DND-41 (cell line): ENCODE results near the gene FOCAD.

ENCODE experiments used
- ATAC-seq: fragments of 200-7000 bp; cut with Tn5 transposase; 3 replicates; pipeline ENCODE4 v1.9.1; 2021; ENCODE audit warnings: low read depth; ENCODE audit not compliant: insufficient read depth
- DNase-seq: peaks from one replicate; pipeline ENCODE4 v3.0.0-alpha.2; 2020
- H2AFZ ChIP-seq: 2 replicates; pipeline ENCODE4 v1.6.0; 2012; ENCODE audit warnings: low read depth, low read length
- H3K27ac ChIP-seq: 2 replicates; pipeline ENCODE4 v1.5.1; 2012; ENCODE audit warnings: low read length, inconsistent platforms
- H3K27me3 ChIP-seq: fragments of 200-600 bp; sonication (generic); 2 replicates; pipeline ENCODE4 v1.6.0; 2012; ENCODE audit warnings: low read length, mild to moderate bottlenecking, inconsistent platforms; ENCODE audit not compliant: insufficient read depth, poor library complexity
- H3K36me3 ChIP-seq: 2 replicates; pipeline ENCODE4 v1.5.1; 2012; ENCODE audit warnings: low read length, inconsistent platforms; ENCODE audit not compliant: insufficient read depth
- H3K4me1 ChIP-seq: 2 replicates; pipeline ENCODE4 v1.5.1; 2012; ENCODE audit warnings: mild to moderate bottlenecking, low read length; ENCODE audit not compliant: insufficient read depth
- H3K4me2 ChIP-seq: 2 replicates; pipeline ENCODE4 v1.6.0; 2012; ENCODE audit warnings: mild to moderate bottlenecking, moderate library complexity, low read length, inconsistent platforms; ENCODE audit not compliant: insufficient read depth
- H3K4me3 ChIP-seq, 2 experiments: fragments of 200-600 bp in 1 of 2; shearing (Covaris generic) in 1 of 2; 2 replicates each; pipeline ENCODE4 v1.5.1; 2012 to 2016; ENCODE audit warnings: inconsistent platforms in 2 of 2, low read length in 2 of 2, mild to moderate bottlenecking in 2 of 2, low read depth in 1 of 2, moderate library complexity in 1 of 2
- H3K79me2 ChIP-seq: 2 replicates; pipeline ENCODE4 v1.6.0; 2012; ENCODE audit warnings: low read length, inconsistent platforms; ENCODE audit not compliant: insufficient read depth
- H3K9ac ChIP-seq: 2 replicates; pipeline ENCODE4 v1.6.0; 2012; ENCODE audit warnings: low read depth, mild to moderate bottlenecking, inconsistent platforms, low read length, moderate library complexity
- H3K9me3 ChIP-seq: 2 replicates; pipeline ENCODE4 v1.5.1; 2012; ENCODE audit warnings: low read length, moderate library complexity, mild to moderate bottlenecking, inconsistent platforms; ENCODE audit not compliant: insufficient read depth, severe bottlenecking
- H4K20me1 ChIP-seq: 2 replicates; pipeline ENCODE4 v1.6.0; 2012; ENCODE audit warnings: low read length; ENCODE audit not compliant: insufficient read depth
- CTCF ChIP-seq: IDR thresholded peaks from 2 replicates; pipeline ENCODE4 v1.5.1; 2012; ENCODE audit warnings: borderline replicate concordance, low read length, moderate library complexity, mild to moderate bottlenecking; ENCODE audit not compliant: poor library complexity, severe bottlenecking; ENCODE audit errors: extremely low read depth
- EZH2 ChIP-seq: IDR thresholded peaks from 3 replicates; pipeline ENCODE4 v1.6.1; 2012; ENCODE audit warnings: borderline replicate concordance, low read depth, mild to moderate bottlenecking, moderate library complexity, low read length, inconsistent platforms; ENCODE audit not compliant: severe bottlenecking

Gene FOCAD

GRCh38 chr9:20940447-20941173, 256.6 kb downstream of the FOCAD start:
- no peak overlapping the region for H3K27ac ChIP-seq
- no peak for TF ChIP-seq CTCF
- no peak overlapping the region for H3K9ac ChIP-seq
- no peak overlapping the region for H3K4me2 ChIP-seq
- peaks cover 4% of the 10 kb centered on the region; the same call in 1 of the 2 replicates for H3K4me1 ChIP-seq
- no peaks in the 10 kb centered on the region for H3K9me3 ChIP-seq
- no peak overlapping the region for H2AFZ ChIP-seq
- H3K27me3 ChIP-seq: no peaks in the 10 kb centered on the region
- no peak for DNase-seq
- H3K36me3 ChIP-seq: peaks cover 7% of the 10 kb centered on the region; the same call in 1 of the 2 replicates
- H3K4me3 ChIP-seq: no peak overlapping the region
- ATAC-seq: peak; percentile 27
- H4K20me1 ChIP-seq: no peaks in the 10 kb centered on the region
- H3K79me2 ChIP-seq: no peaks in the 10 kb centered on the region

- H3K9me3 ChIP-seq: no peaks in the 10 kb centered on the region
- peaks cover 8% of the 10 kb centered on the region; the same call in 1 of the 2 replicates for H3K36me3 ChIP-seq
- H3K27ac ChIP-seq: no peak overlapping the region
- no peaks in the 10 kb centered on the region for H4K20me1 ChIP-seq
- no peak overlapping the region for H3K4me2 ChIP-seq
- ATAC-seq: peak; percentile 98
- no peak overlapping the region for H2AFZ ChIP-seq
- H3K27me3 ChIP-seq: no peaks in the 10 kb centered on the region
- peaks cover 4% of the 10 kb centered on the region; the same call in 1 of the 2 replicates for H3K4me1 ChIP-seq
- no peaks in the 10 kb centered on the region for H3K79me2 ChIP-seq
- no peak overlapping the region for H3K4me3 ChIP-seq
- DNase-seq: peak; percentile 58
- TF ChIP-seq EZH2: no peak
- peak; percentile 91 for TF ChIP-seq CTCF
- no peak overlapping the region for H3K9ac ChIP-seq
Observed at GRCh38 chr9:20941174-20941690, 257.2 kb downstream of the FOCAD start.

- Histone ChIP-seq H4K20me1 (no peaks in the 10 kb centered on the region), H3K9ac (no peak overlapping the region), H3K4me2 (no peak overlapping the region), H3K27me3 (no peaks in the 10 kb centered on the region), H3K27ac (no peak overlapping the region), H2AFZ (no peak overlapping the region), H3K36me3 (peaks cover 10% of the 10 kb centered on the region; the same call in 1 of the 2 replicates), H3K79me2 (no peaks in the 10 kb centered on the region), H3K4me1 (peaks cover 4% of the 10 kb centered on the region; the same call in 1 of the 2 replicates), H3K9me3 (no peaks in the 10 kb centered on the region), H3K4me3 (no peak overlapping the region)
- DNase-seq (no peak), ATAC-seq (no peak)
- TF ChIP-seq CTCF (no peak), EZH2 (no peak)
Observed at GRCh38 chr9:20944507-20944906, 260.4 kb downstream of the FOCAD start.
